Activated effector memory CD4-positive, alpha-beta T cell treated with Interleukin-2 at 50 U/mL for 16 hours (primary cell): Measurements from ENCODE around the gene OPN1MW3.
"Not testable (repeated sequence)": the region's sequence is repeated elsewhere in the genome, so short reads cannot be mapped to it uniquely, and the experiment has no call there.

Source experiments
- DNase-seq: peaks from one replicate; pipeline ENCODE4 v3.0.0-alpha.2; 2020

OPN1MW3 gene

GRCh38 chrX:154257282-154257681, at the start of gene OPN1MW3:
Gene OPN1MW3 (plus strand): TSS chrX:154257582. CDS start chrX:154257620, 38 bp downstream.
- not testable (repeated sequence) for DNase-seq

GRCh38 chrX:154209670-154210418, 47.5 kb upstream of the OPN1MW3 start:
- DNase-seq = not testable (repeated sequence)

- DNase-seq = not testable (repeated sequence)
Measured at GRCh38 chrX:154211057-154211456, 46.3 kb upstream of the OPN1MW3 start.

- not testable (repeated sequence) for DNase-seq
Measured at GRCh38 chrX:154211499-154211898, 45.9 kb upstream of the OPN1MW3 start.

GRCh38 chrX:154219456-154219855, 37.9 kb upstream of the OPN1MW3 start, which contains the start of gene OPN1MW2:
Gene OPN1MW2 (plus strand): TSS chrX:154219756. CDS start chrX:154219816, 60 bp downstream.
- not testable (repeated sequence) for DNase-seq

- DNase-seq = not testable (repeated sequence)
Measured at GRCh38 chrX:154225292-154225691, 32.1 kb upstream of the OPN1MW3 start.

GRCh38 chrX:154226706-154227105, 30.7 kb upstream of the OPN1MW3 start:
- DNase-seq = not testable (repeated sequence)

- not testable (repeated sequence) for DNase-seq
Measured at GRCh38 chrX:154231443-154231842, 25.9 kb upstream of the OPN1MW3 start.

- not testable (repeated sequence) for DNase-seq
Measured at GRCh38 chrX:154233620-154234019, 23.8 kb upstream of the OPN1MW3 start.

GRCh38 chrX:154238939-154239559, 18.3 kb upstream of the OPN1MW3 start:
- not testable (repeated sequence) for DNase-seq

- DNase-seq = not testable (repeated sequence)
Measured at GRCh38 chrX:154239982-154240503, 17.3 kb upstream of the OPN1MW3 start.

GRCh38 chrX:154247377-154248045, 9.9 kb upstream of the OPN1MW3 start:
- DNase-seq = not testable (repeated sequence)

- DNase-seq = not testable (repeated sequence)
Measured at GRCh38 chrX:154248076-154248475, 9.3 kb upstream of the OPN1MW3 start.

GRCh38 chrX:154258711-154259110, 1.3 kb downstream of the OPN1MW3 start:
- DNase-seq = not testable (repeated sequence)

- not testable (repeated sequence) for DNase-seq
Measured at GRCh38 chrX:154263072-154263471, 5.7 kb downstream of the OPN1MW3 start.

GRCh38 chrX:154269245-154269644, 11.9 kb downstream of the OPN1MW3 start:
- DNase-seq = not testable (repeated sequence)

- not testable (repeated sequence) for DNase-seq
Measured at GRCh38 chrX:154284489-154285338, 27.3 kb downstream of the OPN1MW3 start.

GRCh38 chrX:154286406-154286805, 29.0 kb downstream of the OPN1MW3 start:
- not testable (repeated sequence) for DNase-seq

- DNase-seq = no peak
Measured at GRCh38 chrX:154294791-154295574, 37.6 kb downstream of the OPN1MW3 start, which contains the start of gene TEX28. Gene TEX28 (minus strand): TSS chrX:154295124. CDS start chrX:154292117, 3,007 bp downstream.

GRCh38 chrX:154295664-154296310, 38.4 kb downstream of the OPN1MW3 start, which contains the start of gene TKTL1:
Gene TKTL1 (plus strand): TSS chrX:154295795. CDS start chrX:154295860, 65 bp downstream.
- no peak for DNase-seq
